Measurements from ENCODE around the gene ADORA3. TPM values are rescaled to one million over a fixed set of nuclear protein-coding genes. Genes with fewer than 3 reads are reported as not detected.
A peak's percentile ranks its signal among the peaks of the same experiment; 100 is the strongest.

The ADORA3 gene
- total RNA-seq, 2 experiments from 2014 or later, result 0.17 TPM; not detected in 1

DNA sequence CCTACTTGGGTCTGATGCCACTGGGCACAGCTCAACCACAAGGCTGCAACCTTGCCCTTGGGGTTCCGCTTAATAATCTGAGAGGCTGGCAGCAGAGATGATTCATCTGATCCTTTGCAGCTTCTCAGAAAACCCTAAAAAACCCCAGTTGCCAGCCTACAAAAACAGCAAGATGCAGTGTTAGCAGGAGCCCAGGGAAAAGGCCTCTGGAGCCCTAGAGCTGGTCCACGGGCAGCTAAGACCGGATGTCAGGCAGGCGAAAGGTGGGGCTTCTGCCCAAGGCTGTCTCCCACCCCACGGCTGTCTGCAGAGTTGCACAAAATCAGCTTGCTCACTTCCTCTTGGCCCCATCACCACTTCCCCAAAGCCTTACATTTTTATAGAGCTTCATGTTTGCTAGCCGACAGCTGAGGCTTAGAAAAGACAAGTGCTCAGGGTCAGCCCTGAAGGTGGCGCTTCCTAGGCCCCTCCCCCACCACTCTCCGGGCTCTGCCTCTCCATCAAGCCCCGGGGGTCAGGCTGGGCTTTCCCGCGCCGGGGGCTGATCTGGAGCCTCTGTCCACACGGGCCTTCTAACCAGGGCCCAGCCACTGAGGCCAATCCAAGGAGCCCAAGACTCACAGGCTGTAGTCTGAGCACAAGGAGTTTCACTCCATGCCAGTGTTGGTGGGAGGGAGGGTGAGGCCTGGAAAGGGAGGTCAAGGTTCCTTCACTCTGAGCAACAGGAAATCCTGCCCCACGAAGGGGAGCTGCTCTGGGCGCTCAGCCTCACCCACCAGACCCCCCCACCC is 4.2 kb upstream of the ADORA3 start:
- peak overlapping the region; percentile 63 for H3K4me3 ChIP-seq (ENCODE audit: low read depth, low read length, poor library complexity, severe bottlenecking)
- H3K9me2 ChIP-seq (ENCODE audit: insufficient read depth, low read length), result no peaks in the 10 kb centered on the region
- peak overlapping the region; percentile 90 for H3K4me2 ChIP-seq (ENCODE audit: low read length)
- no peaks in the 10 kb centered on the region for H3K79me2 ChIP-seq (ENCODE audit: insufficient read depth, low read depth, low read length)
- H3K4me1 ChIP-seq (ENCODE audit: insufficient read depth, low read length, poor library complexity, severe bottlenecking), result peaks cover 75% of the 10 kb centered on the region
- intact Hi-C loops (cut with micrococcal nuclease; ENCODE audit: unreplicated experiment), result loop anchor here (1.0 to 5.0 kb wide), 11 partner anchors 31 to 375 kb away; partner anchors contain the start of genes ATP5PB, DDX20, INKA2 and WDR77
- H2AFZ ChIP-seq (ENCODE audit: low read length), result peak overlapping the region; percentile 67
- H3K9me3 ChIP-seq (ENCODE audit: low read length), result no peaks in the 10 kb centered on the region
- no peaks in the 10 kb centered on the region for H3K36me3 ChIP-seq (ENCODE audit: insufficient read depth, low read length)
- TSS peak; percentile 81 for BruUV-seq (replicated peaks)
- H3K27ac ChIP-seq (ENCODE audit: low read depth, low read length, poor library complexity, severe bottlenecking), result peak overlapping the region; percentile 97
- POLR2A ChIA-PET, result interaction anchor here (0.5 to 3.5 kb wide), 28 partner anchors 9 to 293 kb away, joined by 3 to 27 read pairs (median 5); partner anchors contain the start of genes DDX20, INKA2, RAP1A and WDR77
- no peak for TF ChIP-seq EZH2phosphoT487 (IDR thresholded peaks at IDR 0.05; ENCODE audit: borderline replicate concordance, low read depth, low read length)
- TF ChIP-seq, protein P1, sequence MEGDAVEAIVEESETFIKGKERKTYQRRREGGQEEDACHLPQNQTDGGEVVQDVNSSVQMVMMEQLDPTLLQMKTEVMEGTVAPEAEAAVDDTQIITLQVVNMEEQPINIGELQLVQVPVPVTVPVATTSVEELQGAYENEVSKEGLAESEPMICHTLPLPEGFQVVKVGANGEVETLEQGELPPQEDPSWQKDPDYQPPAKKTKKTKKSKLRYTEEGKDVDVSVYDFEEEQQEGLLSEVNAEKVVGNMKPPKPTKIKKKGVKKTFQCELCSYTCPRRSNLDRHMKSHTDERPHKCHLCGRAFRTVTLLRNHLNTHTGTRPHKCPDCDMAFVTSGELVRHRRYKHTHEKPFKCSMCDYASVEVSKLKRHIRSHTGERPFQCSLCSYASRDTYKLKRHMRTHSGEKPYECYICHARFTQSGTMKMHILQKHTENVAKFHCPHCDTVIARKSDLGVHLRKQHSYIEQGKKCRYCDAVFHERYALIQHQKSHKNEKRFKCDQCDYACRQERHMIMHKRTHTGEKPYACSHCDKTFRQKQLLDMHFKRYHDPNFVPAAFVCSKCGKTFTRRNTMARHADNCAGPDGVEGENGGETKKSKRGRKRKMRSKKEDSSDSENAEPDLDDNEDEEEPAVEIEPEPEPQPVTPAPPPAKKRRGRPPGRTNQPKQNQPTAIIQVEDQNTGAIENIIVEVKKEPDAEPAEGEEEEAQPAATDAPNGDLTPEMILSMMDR (conservative IDR thresholded peaks at IDR 0.05; ENCODE audit: low read length), result no peak
- peak; percentile 97 for DNase-seq (ENCODE audit: low spot score)
- CTCF ChIA-PET (ENCODE audit: unreplicated experiment), result interaction anchor here (0.6 to 2.3 kb wide), 19 partner anchors 9 to 287 kb away, joined by 3 to 15 read pairs (median 4); no protein-coding TSS in a partner anchor
- H4K20me1 ChIP-seq (ENCODE audit: insufficient read depth, low read length), result no peaks in the 10 kb centered on the region

DNA sequence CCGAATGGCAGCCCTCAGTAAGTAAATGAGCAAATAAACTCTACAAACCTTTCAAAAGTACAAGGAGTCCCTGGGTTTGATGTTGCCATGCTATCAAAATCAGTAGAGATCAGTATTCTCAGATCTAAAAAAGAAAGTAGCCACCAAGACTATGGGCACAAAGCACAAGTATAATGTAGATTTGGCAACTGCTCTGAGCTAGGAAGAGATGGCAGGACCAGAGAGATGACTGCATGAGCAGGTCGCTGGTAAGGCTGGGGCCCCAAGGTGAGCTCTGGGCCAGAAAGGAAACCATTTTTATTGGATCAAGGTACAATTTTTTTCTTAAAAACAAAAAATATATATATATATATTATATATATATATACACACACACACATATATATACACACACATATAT is 3.1 kb upstream of the ADORA3 start:
- Histone ChIP-seq H3K27ac (ENCODE audit: low read depth, low read length, poor library complexity, severe bottlenecking) (peak overlapping the region; percentile 97), H3K4me3 (ENCODE audit: low read depth, low read length, poor library complexity, severe bottlenecking) (peak overlapping the region; percentile 33), H3K79me2 (ENCODE audit: insufficient read depth, low read depth, low read length) (no peaks in the 10 kb centered on the region), H3K9me2 (ENCODE audit: insufficient read depth, low read length) (no peaks in the 10 kb centered on the region), H4K20me1 (ENCODE audit: insufficient read depth, low read length) (no peaks in the 10 kb centered on the region), H3K9me3 (ENCODE audit: low read length) (no peaks in the 10 kb centered on the region), H2AFZ (ENCODE audit: low read length) (peak overlapping the region; percentile 78), H3K36me3 (ENCODE audit: insufficient read depth, low read length) (no peaks in the 10 kb centered on the region), H3K4me2 (ENCODE audit: low read length) (peak overlapping the region; percentile 74), H3K4me1 (ENCODE audit: insufficient read depth, low read length, poor library complexity, severe bottlenecking) (peaks cover 75% of the 10 kb centered on the region)
- BruUV-seq (replicated peaks), result no TSS peak
- DNase-seq (ENCODE audit: low spot score), result no peak
- TF ChIP-seq, protein P1 (conservative IDR thresholded peaks at IDR 0.05; ENCODE audit: low read length), result no peak
- TF ChIP-seq EZH2phosphoT487 (IDR thresholded peaks at IDR 0.05; ENCODE audit: borderline replicate concordance, low read depth, low read length), result no peak
- CTCF ChIA-PET (ENCODE audit: unreplicated experiment), result interaction anchor here (1.7 to 2.3 kb wide), 3 partner anchors 8 to 153 kb away, joined by 4 to 15 read pairs (median 6); no protein-coding TSS in a partner anchor
- POLR2A ChIA-PET, result interaction anchor here (0.5 to 3.5 kb wide), 19 partner anchors 8 to 944 kb away, joined by 3 to 27 read pairs (median 10); partner anchors contain the start of genes DDX20, INKA2, RAP1A and WDR77
- intact Hi-C loops (cut with micrococcal nuclease; ENCODE audit: unreplicated experiment), result loop anchor here (2.0 to 5.0 kb wide), 6 partner anchors 30 to 374 kb away; partner anchors contain the start of genes ATP5PB, INKA2 and WDR77
